Activated B cell treated with CpG ODN at 0.5 μM for 24 hours (primary cell): ENCODE measurements around the gene PPP1R12C. TPM values are rescaled to one million over a fixed set of nuclear protein-coding genes. Genes with fewer than 3 reads are reported as not detected.

Experiments used
- ATAC-seq: fragments of 200-7000 bp; cut with Tn5 transposase; one replicate; pipeline ENCODE4 v1.10.0; 2021; ENCODE audit warnings: low read depth, mild to moderate bottlenecking, moderate library complexity
- CTCF ChIA-PET: fragments of 350-600 bp; sonication (Branson Sonifier 250); formaldehyde crosslinking; loops from one replicate; lab custom pipeline; 2021; ENCODE audit warnings: antibody characterized with exemption; lab: Charles Lee
- POLR2A ChIA-PET: fragments of 350-600 bp; sonication (Branson Sonifier 250); formaldehyde crosslinking; loops from one replicate; lab custom pipeline; 2021; ENCODE audit warnings: antibody characterized with exemption; lab: Charles Lee
- DNase-seq: peaks from one replicate; pipeline ENCODE4 v3.0.0; 2022
- H3K27ac Mint-ChIP-seq: one replicate; pipeline ENCODE4 v1.8.0; 2020; ENCODE audit warnings: mixed read lengths
- H3K27me3 Mint-ChIP-seq: one replicate; pipeline ENCODE4 v1.8.0; 2021; ENCODE audit warnings: mixed read lengths
- H3K36me3 Mint-ChIP-seq: one replicate; pipeline ENCODE4 v1.8.0; 2021; ENCODE audit warnings: low read depth, mixed read lengths
- H3K4me1 Mint-ChIP-seq: one replicate; pipeline ENCODE4 v1.8.0; 2021; ENCODE audit warnings: mixed read lengths
- H3K4me3 Mint-ChIP-seq: one replicate; pipeline ENCODE4 v1.8.0; 2020; ENCODE audit warnings: mild to moderate bottlenecking, mixed read lengths
- H3K9me3 Mint-ChIP-seq: one replicate; pipeline ENCODE4 v1.8.0; 2020; ENCODE audit warnings: mixed read lengths
- CTCF ChIP-seq: fragments of 200-600 bp; IDR thresholded peaks from one replicate; pipeline ENCODE4 v1.8.0; 2022; ENCODE audit warnings: antibody characterized with exemption, mild to moderate bottlenecking
- intact Hi-C: fragments of 100-400 bp; cut with micrococcal nuclease; formaldehyde crosslinking; loops from one replicate; pipeline ENCODE4 v1.15.1; 2024
- total RNA-seq: library from RNA; stranded (reverse); gene quantifications from 2 replicates; pipeline ENCODE4 v1.2.3, GENCODE V29; 2022

The PPP1R12C gene
- total RNA-seq, 1 donor from 2014 or later = 139 TPM

- H3K27me3 Mint-ChIP-seq = no peaks in the 10 kb centered on the region
- CTCF ChIA-PET = no interaction called here
- no peak overlapping the region for H3K4me3 Mint-ChIP-seq
- no peak for DNase-seq
- H3K4me1 Mint-ChIP-seq = peaks cover 1% of the 10 kb centered on the region
- intact Hi-C loops = no loop called here
- POLR2A ChIA-PET = no interaction called here
- ATAC-seq = no peak
- H3K9me3 Mint-ChIP-seq = no peaks in the 10 kb centered on the region
- H3K36me3 Mint-ChIP-seq = peaks cover 52% of the 10 kb centered on the region
- TF ChIP-seq CTCF = no peak
- no peak overlapping the region for H3K27ac Mint-ChIP-seq
Observed at GRCh38 chr19:55103190-55103589, 14.2 kb downstream of the PPP1R12C start.

- Mint-ChIP-seq H3K27me3 (no peaks in the 10 kb centered on the region), H3K4me1 (peaks cover 6% of the 10 kb centered on the region), H3K36me3 (peaks cover 50% of the 10 kb centered on the region), H3K27ac (no peak overlapping the region), H3K4me3 (no peak overlapping the region), H3K9me3 (no peaks in the 10 kb centered on the region)
- ChIA-PET POLR2A (no interaction called here), CTCF (no interaction called here)
- TF ChIP-seq CTCF = no peak
- ATAC-seq (no peak), DNase-seq (no peak)
- intact Hi-C loops = no loop called here
Observed at GRCh38 chr19:55101261-55101660, 16.2 kb downstream of the PPP1R12C start.

GRCh38 chr19:55099557-55100506 is 17.6 kb downstream of the PPP1R12C start:
- H3K9me3 Mint-ChIP-seq = no peaks in the 10 kb centered on the region
- peaks cover 6% of the 10 kb centered on the region for H3K4me1 Mint-ChIP-seq
- CTCF ChIA-PET = no interaction called here
- H3K27me3 Mint-ChIP-seq = no peaks in the 10 kb centered on the region
- POLR2A ChIA-PET = no interaction called here
- ATAC-seq (no peak), DNase-seq (no peak)
- no peak overlapping the region for H3K4me3 Mint-ChIP-seq
- no peak for TF ChIP-seq CTCF
- intact Hi-C loops = no loop called here
- H3K36me3 Mint-ChIP-seq = peaks cover 46% of the 10 kb centered on the region
- no peak overlapping the region for H3K27ac Mint-ChIP-seq

- TF ChIP-seq CTCF = no peak
- Mint-ChIP-seq H3K36me3 (peaks cover 50% of the 10 kb centered on the region), H3K9me3 (no peaks in the 10 kb centered on the region), H3K4me1 (peaks cover 6% of the 10 kb centered on the region), H3K4me3 (no peak overlapping the region), H3K27me3 (no peaks in the 10 kb centered on the region), H3K27ac (no peak overlapping the region)
- ATAC-seq (no peak), DNase-seq (no peak)
- CTCF ChIA-PET = no interaction called here
- intact Hi-C loops = no loop called here
- POLR2A ChIA-PET = interaction anchor here (1.2 kb wide), 1 partner anchor 9 kb away, joined by 6 read pairs; no protein-coding TSS in a partner anchor
Observed at GRCh38 chr19:55098716-55099556, 18.5 kb downstream of the PPP1R12C start.
